GM18519 (cell line): Measurements from ENCODE around the gene C1orf198.
"Not testable (repeated sequence)": the region's sequence is repeated elsewhere in the genome, so short reads cannot be mapped to it uniquely, and the experiment has no call there.

Experiments used
- ATAC-seq: cut with Tn5 transposase; IDR thresholded peaks from one replicate; pipeline ENCODE4 v1.9.1; 2021; ENCODE audit warnings: mild to moderate bottlenecking, moderate library complexity; ENCODE audit not compliant: unreplicated experiment, low FRiP score

C1orf198 gene

GRCh38 chr1:230861970-230862595 lies 6.2 kb downstream of the C1orf198 start:
- ATAC-seq = no peak

- ATAC-seq = no peak
Measured at GRCh38 chr1:230861489-230861888, 6.8 kb downstream of the C1orf198 start.

GRCh38 chr1:230860617-230861384 lies 7.5 kb downstream of the C1orf198 start:
- no peak for ATAC-seq

GRCh38 chr1:230858918-230859729 lies 9.2 kb downstream of the C1orf198 start:
- no peak for ATAC-seq

- no peak for ATAC-seq
Measured at GRCh38 chr1:230858236-230858820, 10.0 kb downstream of the C1orf198 start.

- no peak for ATAC-seq
Measured at GRCh38 chr1:230857822-230858221, 10.5 kb downstream of the C1orf198 start.

- no peak for ATAC-seq
Measured at GRCh38 chr1:230857077-230857476, 11.2 kb downstream of the C1orf198 start.

GRCh38 chr1:230855886-230856285 lies 12.4 kb downstream of the C1orf198 start:
- ATAC-seq = no peak

- no peak for ATAC-seq
Measured at GRCh38 chr1:230854423-230854822, 13.9 kb downstream of the C1orf198 start.

GRCh38 chr1:230853731-230854130 lies 14.6 kb downstream of the C1orf198 start:
- ATAC-seq = no peak

- no peak for ATAC-seq
Measured at GRCh38 chr1:230852959-230853358, 15.4 kb downstream of the C1orf198 start.

GRCh38 chr1:230851291-230851691 lies 17.0 kb downstream of the C1orf198 start:
- ATAC-seq = no peak

- no peak for ATAC-seq
Measured at GRCh38 chr1:230850547-230850946, 17.8 kb downstream of the C1orf198 start.

- no peak for ATAC-seq
Measured at GRCh38 chr1:230849451-230850224, 18.7 kb downstream of the C1orf198 start.

- ATAC-seq = no peak
Measured at GRCh38 chr1:230848235-230848634, 20.1 kb downstream of the C1orf198 start.

GRCh38 chr1:230845184-230845583 lies 23.1 kb downstream of the C1orf198 start:
- ATAC-seq = not testable (repeated sequence)

GRCh38 chr1:230844561-230844960 lies 23.8 kb downstream of the C1orf198 start:
- ATAC-seq = no peak

GRCh38 chr1:230843503-230844309 lies 24.6 kb downstream of the C1orf198 start:
- no peak for ATAC-seq

- no peak for ATAC-seq
Measured at GRCh38 chr1:230842801-230843200, 25.5 kb downstream of the C1orf198 start.
